Astrocyte of the cerebellum (primary cell): ENCODE data around the gene HERC5.

Experiments used
- DNase-seq: peaks from one replicate; pipeline ENCODE4 v3.0.0-alpha.2; 2011; ENCODE audit warnings: low read depth
- H3K4me3 ChIP-seq: 2 replicates; pipeline ENCODE4 v1.5.1; 2011; ENCODE audit warnings: mild to moderate bottlenecking, low read depth, low read length, moderate library complexity
- in situ Hi-C: cut with HindIII; loops from 2 replicates; pipeline ENCODE4 v1.10.0; 2017; ENCODE audit warnings: low sequenced_read_pairs
- TF ChIP-seq, protein P1 (sequence below): IDR thresholded peaks from 2 replicates; pipeline ENCODE4 v1.5.1; 2012; ENCODE audit warnings: low read length, low read depth, moderate library complexity, mild to moderate bottlenecking; ENCODE audit errors: missing control alignments

HERC5 gene

GRCh38 chr4:88478247-88478646 lies 21.3 kb downstream of the HERC5 start:
- TF ChIP-seq, protein P1, sequence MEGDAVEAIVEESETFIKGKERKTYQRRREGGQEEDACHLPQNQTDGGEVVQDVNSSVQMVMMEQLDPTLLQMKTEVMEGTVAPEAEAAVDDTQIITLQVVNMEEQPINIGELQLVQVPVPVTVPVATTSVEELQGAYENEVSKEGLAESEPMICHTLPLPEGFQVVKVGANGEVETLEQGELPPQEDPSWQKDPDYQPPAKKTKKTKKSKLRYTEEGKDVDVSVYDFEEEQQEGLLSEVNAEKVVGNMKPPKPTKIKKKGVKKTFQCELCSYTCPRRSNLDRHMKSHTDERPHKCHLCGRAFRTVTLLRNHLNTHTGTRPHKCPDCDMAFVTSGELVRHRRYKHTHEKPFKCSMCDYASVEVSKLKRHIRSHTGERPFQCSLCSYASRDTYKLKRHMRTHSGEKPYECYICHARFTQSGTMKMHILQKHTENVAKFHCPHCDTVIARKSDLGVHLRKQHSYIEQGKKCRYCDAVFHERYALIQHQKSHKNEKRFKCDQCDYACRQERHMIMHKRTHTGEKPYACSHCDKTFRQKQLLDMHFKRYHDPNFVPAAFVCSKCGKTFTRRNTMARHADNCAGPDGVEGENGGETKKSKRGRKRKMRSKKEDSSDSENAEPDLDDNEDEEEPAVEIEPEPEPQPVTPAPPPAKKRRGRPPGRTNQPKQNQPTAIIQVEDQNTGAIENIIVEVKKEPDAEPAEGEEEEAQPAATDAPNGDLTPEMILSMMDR = no peak
- H3K4me3 ChIP-seq = no peak overlapping the region
- no peak for DNase-seq

GRCh38 chr4:88481537-88481936 lies 24.6 kb downstream of the HERC5 start:
- in situ Hi-C loops = no loop called here
- no peak overlapping the region for H3K4me3 ChIP-seq
- no peak for DNase-seq
- TF ChIP-seq, protein P1 = no peak

More at GRCh38 chr4:88478247-88478646, 21.3 kb downstream of the HERC5 start:
- in situ Hi-C loops = no loop called here

- in situ Hi-C loops = no loop called here
- DNase-seq = no peak
- no peak overlapping the region for H3K4me3 ChIP-seq
- TF ChIP-seq, protein P1 = no peak
Measured at GRCh38 chr4:88489100-88489761, 32.3 kb downstream of the HERC5 start.

DNA sequence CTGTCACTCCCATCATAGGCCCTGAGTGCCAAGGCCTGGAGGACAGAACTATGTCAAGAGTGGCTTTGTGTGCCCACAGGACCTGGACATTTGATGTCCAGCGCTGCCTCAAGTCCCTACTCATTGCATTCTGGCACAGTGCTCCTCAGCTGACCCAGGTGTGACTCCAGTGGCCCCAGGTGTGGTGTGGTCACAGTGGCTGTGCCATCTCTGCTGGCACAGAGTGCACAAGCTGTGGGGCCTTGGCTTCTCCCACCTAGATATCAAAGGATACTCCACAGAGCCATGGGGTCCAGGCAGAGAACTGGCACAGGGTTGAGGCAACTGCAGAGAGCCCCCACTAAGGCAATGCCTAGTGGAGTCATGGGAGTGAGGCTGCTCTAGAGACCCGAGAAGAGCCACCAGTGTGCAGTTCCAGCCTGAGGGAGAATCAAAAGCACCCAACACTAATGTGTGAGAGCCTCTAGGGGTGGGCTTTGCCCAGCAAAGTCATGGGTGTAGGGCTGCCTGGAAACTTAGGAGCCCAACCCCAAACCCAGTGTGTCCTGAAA lies 41.0 kb downstream of the HERC5 start:
- H3K4me3 ChIP-seq = no peak overlapping the region
- TF ChIP-seq, protein P1 = no peak
- in situ Hi-C loops = no loop called here
- DNase-seq = no peak

DNA sequence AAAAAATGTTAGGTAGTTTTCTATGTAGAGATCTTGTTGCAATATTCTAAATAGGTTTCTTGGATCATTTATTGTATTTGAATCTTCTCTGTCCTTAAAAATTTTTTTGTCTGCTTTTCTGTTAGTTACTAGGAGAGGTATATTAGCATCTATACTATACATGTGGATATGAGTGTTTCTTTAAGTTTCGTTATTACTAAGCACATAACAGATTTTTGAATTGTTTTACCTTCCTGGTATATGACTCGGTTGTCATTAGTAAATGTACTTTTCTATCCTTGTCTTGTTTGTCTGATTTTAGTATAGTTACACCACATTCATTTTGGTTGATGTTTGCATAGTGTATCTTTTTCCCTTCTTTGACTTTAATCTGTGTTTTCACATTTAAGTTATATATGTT lies 46.4 kb downstream of the HERC5 start:
- in situ Hi-C loops = loop anchor here (25.0 kb wide), 2 partner anchors 141 to 466 kb away; no protein-coding TSS in a partner anchor
- TF ChIP-seq, protein P1 = no peak
- H3K4me3 ChIP-seq = no peak overlapping the region
- DNase-seq = no peak

DNA sequence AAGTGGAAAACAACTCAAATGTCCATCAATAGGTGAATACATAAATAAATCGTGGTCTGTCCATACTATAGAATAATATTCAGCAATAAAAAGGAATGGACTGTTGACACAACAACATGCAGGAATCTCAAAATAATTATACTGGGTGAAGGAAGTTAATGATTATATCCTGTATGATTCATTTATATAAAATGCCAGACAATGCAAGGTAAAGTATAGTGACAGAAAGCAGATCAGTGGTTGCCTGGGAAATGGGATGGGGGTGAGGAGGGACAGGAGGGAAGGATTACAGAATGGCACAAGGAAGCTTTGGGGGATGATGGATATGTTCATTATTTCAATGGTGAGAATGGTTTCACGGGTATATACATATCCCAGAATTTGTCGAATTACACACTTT lies 54.3 kb downstream of the HERC5 start:
- no peak overlapping the region for H3K4me3 ChIP-seq
- DNase-seq = no peak
- TF ChIP-seq, protein P1 = no peak
- in situ Hi-C loops = loop anchor here (25.0 kb wide), 2 partner anchors 149 to 474 kb away; no protein-coding TSS in a partner anchor
